Measurements from ENCODE around the gene RTL1. TPM values are rescaled to one million over a fixed set of nuclear protein-coding genes. Genes with fewer than 3 reads are reported as not detected.

RTL1 gene
- total RNA-seq, 1 experiment from 2014 or later, result not detected

DNA sequence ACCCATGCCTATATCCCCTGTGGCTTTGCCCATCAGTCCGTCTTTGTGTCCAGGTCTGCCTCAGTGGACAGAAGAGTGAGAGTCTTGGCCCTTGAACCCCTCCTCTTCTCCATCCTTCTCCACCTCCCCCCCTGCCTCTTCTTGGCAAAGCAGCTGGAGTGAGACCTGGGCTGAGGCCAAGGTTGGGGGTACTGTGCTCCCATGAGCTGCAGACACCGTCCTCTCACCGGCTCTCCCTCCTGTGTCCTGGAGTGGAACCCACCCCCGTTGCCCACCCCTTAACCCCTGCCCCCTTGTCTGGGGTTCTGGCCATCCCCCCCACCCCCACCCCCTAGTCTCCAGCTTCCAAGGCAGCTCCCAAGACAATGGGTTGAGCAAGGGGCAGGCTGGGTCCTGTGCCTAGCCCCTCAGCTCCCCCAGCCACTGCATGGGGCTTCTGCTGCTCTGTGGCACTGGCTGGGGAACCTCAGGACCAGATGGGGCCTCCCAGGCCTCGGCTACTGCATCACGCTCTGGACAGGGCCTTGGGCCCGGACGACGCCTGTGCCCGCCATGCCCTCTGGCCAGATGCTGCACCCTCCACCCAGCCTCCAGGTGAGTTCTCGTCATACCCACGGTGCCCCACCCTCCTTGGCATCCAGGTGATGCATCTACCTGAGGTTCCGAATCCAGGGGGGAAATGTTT lies 35.7 kb downstream of the RTL1 start:
- Histone ChIP-seq H3K4me3 (ENCODE audit: low read length) (no peak overlapping the region), H2AFZ (ENCODE audit: low read length) (no peak overlapping the region), H3K27ac (ENCODE audit: low read length) (no peak overlapping the region), H3K4me2 (ENCODE audit: low read depth, low read length, poor library complexity, severe bottlenecking) (no peak overlapping the region), H3K9ac (ENCODE audit: low read length) (no peak overlapping the region), H4K20me1 (ENCODE audit: insufficient read depth, low read depth, low read length) (no peaks in the 10 kb centered on the region), H3K4me1 (ENCODE audit: low read length) (no peaks in the 10 kb centered on the region), H3K36me3 (ENCODE audit: insufficient read depth, low read length) (no peaks in the 10 kb centered on the region), H3K79me2 (ENCODE audit: low read length) (no peaks in the 10 kb centered on the region), H3K9me3 (ENCODE audit: low read length) (0 out of 2 replicates have a peak, but pooled peaks cover 1% of the 10 kb centered on the region), H3K9me2 (replicated peaks; ENCODE audit: insufficient read depth, low read length) (no peaks in the 10 kb centered on the region), H3K27me3 (ENCODE audit: low read length) (no peaks in the 10 kb centered on the region)
- no peak for DNase-seq

DNA sequence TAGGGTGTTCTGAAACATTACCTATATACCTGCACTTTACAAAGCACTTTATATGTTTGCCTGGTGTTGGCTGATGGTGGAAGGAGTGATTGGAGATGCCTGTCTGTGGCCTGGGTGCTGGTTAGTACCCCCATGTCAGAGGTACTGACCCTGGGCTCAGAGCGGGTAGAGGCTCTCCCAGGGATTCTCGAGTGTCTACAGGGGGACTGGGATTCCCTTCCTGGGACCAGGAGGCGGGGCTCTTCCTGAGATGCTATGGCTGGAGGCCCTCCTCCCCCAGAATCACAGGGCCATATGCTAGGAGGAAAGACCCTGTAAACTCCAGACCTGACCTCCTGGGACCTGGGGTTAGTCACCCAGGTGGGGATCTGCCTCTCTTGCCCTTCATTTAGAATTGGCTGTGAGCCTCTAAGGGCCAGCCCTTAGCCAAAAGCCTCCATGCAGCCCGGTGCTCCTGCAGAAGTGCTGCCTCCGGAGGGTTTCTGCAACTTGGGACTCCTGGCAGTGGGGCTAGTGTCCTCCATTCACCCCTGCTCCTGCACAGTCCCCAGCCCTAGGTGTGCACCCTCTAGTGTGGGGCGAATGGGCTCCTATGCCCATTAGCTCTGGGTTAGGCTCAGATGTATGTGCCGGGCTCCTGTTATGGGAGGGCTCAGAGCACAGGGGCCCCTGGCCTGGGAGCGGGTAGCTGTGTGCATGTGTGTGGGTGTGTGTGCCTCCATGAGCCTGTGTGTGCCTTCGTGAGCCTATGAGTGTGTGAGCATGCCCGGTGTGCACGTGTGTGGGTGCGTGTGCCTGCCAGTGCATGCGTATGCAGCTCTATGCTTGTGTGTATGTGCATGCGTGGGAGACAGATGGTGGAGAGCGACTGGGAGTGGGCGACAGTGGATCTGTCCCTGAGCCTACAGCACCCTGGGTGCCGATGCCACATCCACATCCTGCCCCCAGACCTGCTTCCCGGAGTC lies 36.6 kb downstream of the RTL1 start:
- Histone ChIP-seq H3K79me2 (ENCODE audit: low read length) (no peaks in the 10 kb centered on the region), H3K9ac (ENCODE audit: low read length) (no peak overlapping the region), H3K9me2 (replicated peaks; ENCODE audit: insufficient read depth, low read length) (no peaks in the 10 kb centered on the region), H3K4me2 (ENCODE audit: low read depth, low read length, poor library complexity, severe bottlenecking) (no peak overlapping the region), H3K9me3 (ENCODE audit: low read length) (0 out of 2 replicates have a peak, but pooled peaks cover 3% of the 10 kb centered on the region), H3K4me3 (ENCODE audit: low read length) (no peak overlapping the region), H2AFZ (ENCODE audit: low read length) (no peak overlapping the region), H3K4me1 (ENCODE audit: low read length) (no peaks in the 10 kb centered on the region), H4K20me1 (ENCODE audit: insufficient read depth, low read depth, low read length) (no peaks in the 10 kb centered on the region), H3K27me3 (ENCODE audit: low read length) (no peaks in the 10 kb centered on the region), H3K36me3 (ENCODE audit: insufficient read depth, low read length) (no peaks in the 10 kb centered on the region), H3K27ac (ENCODE audit: low read length) (no peak overlapping the region)
- DNase-seq, result no peak

DNA sequence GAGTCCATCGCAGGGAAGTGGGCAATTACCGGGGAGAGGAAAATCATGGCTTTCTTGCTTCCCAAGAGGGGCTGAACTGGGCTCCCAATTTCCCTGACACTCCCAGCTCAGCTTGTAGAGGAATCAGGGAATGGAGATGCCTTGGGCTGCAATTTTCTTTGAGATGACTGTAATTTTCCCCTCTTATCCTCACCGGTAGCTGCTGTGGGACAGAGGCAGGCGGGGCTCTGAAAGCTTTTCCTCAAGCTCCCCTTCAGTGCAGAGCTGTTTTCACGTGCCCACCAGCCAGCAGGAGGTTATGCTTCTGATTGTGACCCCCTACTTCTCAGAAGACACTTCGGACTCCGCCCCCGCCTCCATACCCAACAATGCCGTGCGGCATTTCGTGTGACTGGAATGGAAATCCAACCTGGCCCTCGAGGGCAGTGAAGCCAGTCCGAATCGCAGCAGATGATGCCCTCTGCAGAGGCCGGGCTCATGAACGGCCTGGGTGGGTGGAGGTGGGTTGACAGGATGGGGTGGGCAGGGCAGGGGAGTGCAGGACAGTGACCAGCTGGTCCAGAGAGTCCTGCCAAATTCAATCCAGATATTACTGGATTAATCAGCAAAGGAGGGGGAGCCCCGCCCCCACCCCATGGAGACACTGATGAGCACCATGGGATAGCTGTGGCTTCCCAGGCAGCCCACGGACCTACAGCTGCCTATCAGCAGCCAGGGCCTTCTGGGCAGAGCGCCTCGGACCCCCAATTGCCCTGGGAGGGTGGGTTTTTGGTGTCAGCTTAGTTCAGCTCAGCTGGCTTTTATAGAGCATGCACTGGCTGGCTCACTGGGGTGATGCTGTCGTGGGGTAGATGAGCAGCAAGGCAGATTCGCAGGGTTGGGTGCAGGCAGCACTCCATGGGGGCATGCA lies 37.6 kb downstream of the RTL1 start:
- Histone ChIP-seq H3K9me2 (replicated peaks; ENCODE audit: insufficient read depth, low read length) (no peaks in the 10 kb centered on the region), H4K20me1 (ENCODE audit: insufficient read depth, low read depth, low read length) (no peaks in the 10 kb centered on the region), H3K4me3 (ENCODE audit: low read length) (no peak overlapping the region), H3K9me3 (ENCODE audit: low read length) (0 out of 2 replicates have a peak, but pooled peaks cover 3% of the 10 kb centered on the region), H3K27ac (ENCODE audit: low read length) (no peak overlapping the region), H3K4me1 (ENCODE audit: low read length) (no peaks in the 10 kb centered on the region), H3K4me2 (ENCODE audit: low read depth, low read length, poor library complexity, severe bottlenecking) (no peak overlapping the region), H3K27me3 (ENCODE audit: low read length) (no peaks in the 10 kb centered on the region), H3K9ac (ENCODE audit: low read length) (no peak overlapping the region), H3K79me2 (ENCODE audit: low read length) (no peaks in the 10 kb centered on the region), H2AFZ (ENCODE audit: low read length) (no peak overlapping the region), H3K36me3 (ENCODE audit: insufficient read depth, low read length) (no peaks in the 10 kb centered on the region)
- DNase-seq, result no peak

DNA sequence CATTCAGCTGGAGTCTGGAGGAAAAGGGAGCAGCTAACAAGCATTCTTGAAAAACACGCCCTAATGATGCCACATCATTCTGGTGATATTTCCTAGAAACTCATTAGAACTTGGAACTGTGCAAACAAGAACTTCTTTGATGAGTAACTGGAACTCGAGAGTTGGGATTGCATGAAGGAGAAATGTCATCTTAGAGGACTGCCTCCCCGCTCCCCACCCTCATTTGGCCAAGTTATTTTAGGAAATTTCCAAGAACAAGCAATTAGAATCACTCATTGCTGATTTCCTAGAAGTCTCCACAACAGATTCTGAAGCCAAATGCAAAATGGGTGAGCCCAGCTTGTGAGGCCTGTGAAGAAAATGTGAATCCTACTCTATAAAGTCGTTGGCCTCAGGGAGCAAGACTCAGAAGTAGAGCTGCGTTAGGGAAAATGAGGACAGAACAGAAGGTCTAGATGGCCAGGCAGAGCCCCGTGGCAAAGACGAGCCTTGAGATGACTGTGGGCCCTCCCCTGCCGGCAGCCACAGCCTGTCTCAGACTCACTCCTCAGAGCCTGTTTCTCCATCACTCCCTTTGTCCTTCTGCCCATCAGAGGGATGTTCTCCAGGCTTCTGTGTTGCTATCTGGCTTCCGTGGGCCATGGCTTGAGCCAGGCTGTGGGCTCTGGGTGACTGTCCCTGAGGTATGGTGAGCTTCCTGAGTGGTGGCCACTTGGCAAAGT lies 38.4 kb downstream of the RTL1 start:
- 0 out of 2 replicates have a peak, but pooled peaks cover 3% of the 10 kb centered on the region for H3K9me3 ChIP-seq (ENCODE audit: low read length)
- DNase-seq, result no peak
- no peak overlapping the region for H2AFZ ChIP-seq (ENCODE audit: low read length)
- no peaks in the 10 kb centered on the region for H3K36me3 ChIP-seq (ENCODE audit: insufficient read depth, low read length)
- no peak overlapping the region for H3K27ac ChIP-seq (ENCODE audit: low read length)
- H3K9ac ChIP-seq (ENCODE audit: low read length), result no peak overlapping the region
- no peaks in the 10 kb centered on the region for H3K9me2 ChIP-seq (replicated peaks; ENCODE audit: insufficient read depth, low read length)
- H4K20me1 ChIP-seq (ENCODE audit: insufficient read depth, low read depth, low read length), result no peaks in the 10 kb centered on the region
- H3K4me3 ChIP-seq (ENCODE audit: low read length), result no peak overlapping the region
- H3K4me1 ChIP-seq (ENCODE audit: low read length), result no peaks in the 10 kb centered on the region
- H3K4me2 ChIP-seq (ENCODE audit: low read depth, low read length, poor library complexity, severe bottlenecking), result no peak overlapping the region
- no peaks in the 10 kb centered on the region for H3K79me2 ChIP-seq (ENCODE audit: low read length)
- no peaks in the 10 kb centered on the region for H3K27me3 ChIP-seq (ENCODE audit: low read length)

DNA sequence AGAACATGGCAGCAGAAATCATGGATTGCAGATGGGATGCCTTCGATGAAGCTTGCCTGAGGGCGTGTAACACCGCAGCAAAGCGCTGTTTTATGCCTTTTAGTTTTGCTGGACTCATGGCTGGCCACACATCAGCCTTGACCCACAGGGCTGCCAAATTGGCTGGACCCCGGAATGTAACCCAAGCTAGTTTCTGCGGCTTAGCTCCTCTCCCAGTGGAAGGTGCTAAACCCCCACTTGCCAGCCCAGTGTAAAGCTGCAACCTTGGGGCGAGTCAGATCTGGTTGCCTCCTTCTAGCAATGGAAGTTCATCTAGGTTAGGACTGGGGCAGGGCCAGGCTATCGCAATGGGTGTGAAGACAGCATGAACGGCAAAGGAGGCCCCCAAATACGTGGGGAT lies 39.3 kb downstream of the RTL1 start:
- Histone ChIP-seq H3K9ac (ENCODE audit: low read length) (no peak overlapping the region), H3K4me2 (ENCODE audit: low read depth, low read length, poor library complexity, severe bottlenecking) (no peak overlapping the region), H3K9me2 (replicated peaks; ENCODE audit: insufficient read depth, low read length) (no peaks in the 10 kb centered on the region), H3K4me3 (ENCODE audit: low read length) (no peak overlapping the region), H3K36me3 (ENCODE audit: insufficient read depth, low read length) (no peaks in the 10 kb centered on the region), H3K27me3 (ENCODE audit: low read length) (no peaks in the 10 kb centered on the region), H3K27ac (ENCODE audit: low read length) (no peak overlapping the region), H3K79me2 (ENCODE audit: low read length) (no peaks in the 10 kb centered on the region), H3K9me3 (ENCODE audit: low read length) (0 out of 2 replicates have a peak, but pooled peaks cover 3% of the 10 kb centered on the region), H4K20me1 (ENCODE audit: insufficient read depth, low read depth, low read length) (no peaks in the 10 kb centered on the region; the same call in 1 of the 2 replicates), H3K4me1 (ENCODE audit: low read length) (no peaks in the 10 kb centered on the region), H2AFZ (ENCODE audit: low read length) (no peak overlapping the region)
- no peak for DNase-seq

DNA sequence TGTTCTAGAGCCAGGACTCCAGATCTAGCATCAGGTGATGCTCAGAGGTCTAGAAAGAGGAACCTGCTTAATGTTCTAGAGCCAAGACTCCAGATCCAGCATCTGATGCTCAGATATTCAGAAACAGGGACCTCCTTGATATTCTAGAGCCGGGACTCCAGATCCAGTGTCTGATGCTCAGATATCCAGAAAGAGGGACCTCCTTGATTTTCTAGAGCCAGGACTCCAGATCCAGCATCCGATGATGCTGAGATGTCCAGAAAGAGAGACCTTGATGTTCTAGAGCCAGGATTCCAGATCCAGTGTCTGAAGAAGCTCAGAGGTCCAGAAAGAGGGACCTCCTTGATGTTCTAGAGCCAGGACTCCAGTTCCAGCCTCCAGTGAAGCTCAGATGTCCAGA lies 40.7 kb downstream of the RTL1 start:
- no peak for DNase-seq
- Histone ChIP-seq H2AFZ (ENCODE audit: low read length) (no peak overlapping the region), H3K27ac (ENCODE audit: low read length) (no peak overlapping the region), H3K4me3 (ENCODE audit: low read length) (no peak overlapping the region), H3K9ac (ENCODE audit: low read length) (no peak overlapping the region), H3K9me3 (ENCODE audit: low read length) (0 out of 2 replicates have a peak, but pooled peaks cover 3% of the 10 kb centered on the region), H3K4me1 (ENCODE audit: low read length) (no peaks in the 10 kb centered on the region), H3K27me3 (ENCODE audit: low read length) (no peaks in the 10 kb centered on the region), H3K79me2 (ENCODE audit: low read length) (no peaks in the 10 kb centered on the region), H4K20me1 (ENCODE audit: insufficient read depth, low read depth, low read length) (no peaks in the 10 kb centered on the region; the same call in 1 of the 2 replicates), H3K4me2 (ENCODE audit: low read depth, low read length, poor library complexity, severe bottlenecking) (no peak overlapping the region), H3K9me2 (replicated peaks; ENCODE audit: insufficient read depth, low read length) (no peaks in the 10 kb centered on the region), H3K36me3 (ENCODE audit: insufficient read depth, low read length) (no peaks in the 10 kb centered on the region)

DNA sequence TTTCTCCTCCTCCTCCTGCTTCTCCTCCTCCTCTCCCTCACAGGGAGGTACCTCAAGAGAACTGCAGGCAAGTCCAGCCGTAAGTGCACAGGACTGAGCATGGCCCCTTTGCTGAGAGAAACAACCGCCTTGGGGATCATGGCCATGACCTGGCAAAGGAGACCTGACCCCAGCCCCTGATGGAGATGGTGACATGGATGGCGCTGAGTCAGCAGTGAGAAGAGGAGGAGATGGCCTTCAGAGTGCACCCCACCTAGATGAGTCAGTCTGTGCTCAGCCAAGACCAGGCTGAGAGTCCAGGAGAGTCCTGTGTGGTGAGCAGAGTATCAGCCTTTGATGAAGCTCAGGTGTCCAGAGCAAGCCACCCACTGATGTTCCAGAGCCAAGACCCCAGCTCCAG lies 41.2 kb downstream of the RTL1 start:
- no peak for DNase-seq
- H3K79me2 ChIP-seq (ENCODE audit: low read length), result no peaks in the 10 kb centered on the region
- H3K4me3 ChIP-seq (ENCODE audit: low read length), result no peak overlapping the region
- H3K9ac ChIP-seq (ENCODE audit: low read length), result no peak overlapping the region
- H3K36me3 ChIP-seq (ENCODE audit: insufficient read depth, low read length), result no peaks in the 10 kb centered on the region
- no peaks in the 10 kb centered on the region for H3K9me2 ChIP-seq (replicated peaks; ENCODE audit: insufficient read depth, low read length)
- no peaks in the 10 kb centered on the region for H3K27me3 ChIP-seq (ENCODE audit: low read length)
- 0 out of 2 replicates have a peak, but pooled peaks cover 3% of the 10 kb centered on the region for H3K9me3 ChIP-seq (ENCODE audit: low read length)
- no peaks in the 10 kb centered on the region for H3K4me1 ChIP-seq (ENCODE audit: low read length)
- no peak overlapping the region for H3K4me2 ChIP-seq (ENCODE audit: low read depth, low read length, poor library complexity, severe bottlenecking)
- H2AFZ ChIP-seq (ENCODE audit: low read length), result no peak overlapping the region
- no peaks in the 10 kb centered on the region; the same call in 1 of the 2 replicates for H4K20me1 ChIP-seq (ENCODE audit: insufficient read depth, low read depth, low read length)
- H3K27ac ChIP-seq (ENCODE audit: low read length), result no peak overlapping the region
